ENCODE data around the gene CCNB1IP1.
"Not testable (repeated sequence)": the region's sequence is repeated elsewhere in the genome, so short reads cannot be mapped to it uniquely, and the experiment has no call there.

Gene CCNB1IP1

GRCh38 chr14:20280265-20280664, 52.8 kb downstream of the CCNB1IP1 start:
- H3K9me3 ChIP-seq (replicated peaks in 1 of 2; ENCODE audit: control insufficient read depth in 2 of 2, insufficient read depth in 1 of 2, low read depth in 1 of 2, low read length in 2 of 2); H3K9ac ChIP-seq (ENCODE audit: low read depth, low read length, poor library complexity); H2BK5ac ChIP-seq (ENCODE audit: low read length); H2BK12ac ChIP-seq (ENCODE audit: low read length); H2BK15ac ChIP-seq (ENCODE audit: low read length); H3K14ac ChIP-seq (ENCODE audit: low read length); H3K4me3 ChIP-seq (ENCODE audit: low read length in 2 of 2); H3K27ac ChIP-seq (replicated peaks; ENCODE audit: low read length); H2AFZ ChIP-seq (ENCODE audit: low read length); H4K8ac ChIP-seq (ENCODE audit: low read depth, low read length); H3K36me3 ChIP-seq (replicated peaks in 1 of 2; ENCODE audit: control insufficient read depth in 2 of 2, insufficient read depth in 2 of 2, low read length in 2 of 2); H3K4me2 ChIP-seq (ENCODE audit: insufficient read depth, low read length, poor library complexity, severe bottlenecking); H3K23ac ChIP-seq (ENCODE audit: low read depth, low read length, poor library complexity); H2BK120ac ChIP-seq (ENCODE audit: low read depth, low read length); H3K4ac ChIP-seq (ENCODE audit: low read length); H3K4me1 ChIP-seq (ENCODE audit: control insufficient read depth in 2 of 2, insufficient read depth in 1 of 2, low read depth in 1 of 2, low read length in 2 of 2); H3K79me1 ChIP-seq (ENCODE audit: low read depth, low read length); H3K18ac ChIP-seq (ENCODE audit: low read length); H2AK5ac ChIP-seq (ENCODE audit: low read depth, low read length); H4K91ac ChIP-seq (ENCODE audit: low read depth, low read length, poor library complexity); DNase-seq (ENCODE audit: low spot score); H3K27me3 ChIP-seq (ENCODE audit: control insufficient read depth in 3 of 3, insufficient read depth in 3 of 3, low read depth in 1 of 3, low read length in 3 of 3): not testable (repeated sequence)
- no CpG with 5 or more reads among the region's 7 CpGs for WGBS, 2 donors (ENCODE audit: extremely low coverage in 2 of 2, insufficient read length in 2 of 2, insufficient replicate concordance in 1 of 2)

DNA sequence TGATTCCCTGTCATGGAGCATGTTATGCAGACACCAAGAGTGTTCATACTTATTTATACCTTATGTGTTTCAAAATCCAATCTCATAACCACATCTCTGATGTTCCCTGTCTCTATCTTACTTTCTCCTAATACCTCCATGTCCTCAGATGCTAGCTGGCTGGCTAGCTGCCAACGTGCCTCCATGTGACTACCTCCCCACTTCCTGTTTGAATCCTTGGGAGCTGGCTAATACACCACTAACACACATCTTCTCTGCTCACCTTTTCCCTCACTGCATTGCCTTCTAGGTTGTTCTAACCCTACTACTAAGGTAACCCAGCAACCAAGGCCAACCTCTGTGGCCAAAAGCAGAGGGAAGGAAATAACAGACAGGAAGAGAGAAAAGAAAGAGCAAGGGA, 54.7 kb downstream of the CCNB1IP1 start:
- Histone ChIP-seq H3K4ac (ENCODE audit: low read length) (no peak overlapping the region), H3K36me3 (replicated peaks in 1 of 2; ENCODE audit: control insufficient read depth in 2 of 2, insufficient read depth in 2 of 2, low read length in 2 of 2) (peaks cover 0 to 2% of the 10 kb centered on the region in 2 donors), H3K14ac (ENCODE audit: low read length) (no peak overlapping the region), H3K18ac (ENCODE audit: low read length) (no peak overlapping the region), H3K27me3 (ENCODE audit: control insufficient read depth in 3 of 3, insufficient read depth in 3 of 3, low read depth in 1 of 3, low read length in 3 of 3) (no peaks in the 10 kb centered on the region), H3K27ac (replicated peaks; ENCODE audit: low read length) (no peak overlapping the region), H2BK12ac (ENCODE audit: low read length) (no peak overlapping the region), H3K9me3 (replicated peaks in 1 of 2; ENCODE audit: control insufficient read depth in 2 of 2, insufficient read depth in 1 of 2, low read depth in 1 of 2, low read length in 2 of 2) (peaks cover 7 to 8% of the 10 kb centered on the region in 2 donors), H2AK5ac (ENCODE audit: low read depth, low read length) (no peak overlapping the region), H3K23ac (ENCODE audit: low read depth, low read length, poor library complexity) (no peak overlapping the region), H2AFZ (ENCODE audit: low read length) (no peak overlapping the region), H4K8ac (ENCODE audit: low read depth, low read length) (no peak overlapping the region), H2BK120ac (ENCODE audit: low read depth, low read length) (no peak overlapping the region), H2BK15ac (ENCODE audit: low read length) (no peak overlapping the region), H3K79me1 (ENCODE audit: low read depth, low read length) (no peaks in the 10 kb centered on the region), H3K4me2 (ENCODE audit: insufficient read depth, low read length, poor library complexity, severe bottlenecking) (no peak overlapping the region), H2BK5ac (ENCODE audit: low read length) (no peak overlapping the region), H4K91ac (ENCODE audit: low read depth, low read length, poor library complexity) (no peak overlapping the region), H3K4me1 (ENCODE audit: control insufficient read depth in 2 of 2, insufficient read depth in 1 of 2, low read depth in 1 of 2, low read length in 2 of 2) (no peaks in the 10 kb centered on the region), H3K9ac (ENCODE audit: low read depth, low read length, poor library complexity) (no peak overlapping the region), H3K4me3 (ENCODE audit: low read length in 2 of 2) (peak overlapping the region in 1 of 2 donors; percentile 12)
- no peak for DNase-seq (ENCODE audit: low spot score)
- WGBS, 2 donors (ENCODE audit: extremely low coverage in 2 of 2, insufficient read length in 2 of 2, insufficient replicate concordance in 1 of 2), result no CpG with 5 or more reads among the region's 1 CpG

DNA sequence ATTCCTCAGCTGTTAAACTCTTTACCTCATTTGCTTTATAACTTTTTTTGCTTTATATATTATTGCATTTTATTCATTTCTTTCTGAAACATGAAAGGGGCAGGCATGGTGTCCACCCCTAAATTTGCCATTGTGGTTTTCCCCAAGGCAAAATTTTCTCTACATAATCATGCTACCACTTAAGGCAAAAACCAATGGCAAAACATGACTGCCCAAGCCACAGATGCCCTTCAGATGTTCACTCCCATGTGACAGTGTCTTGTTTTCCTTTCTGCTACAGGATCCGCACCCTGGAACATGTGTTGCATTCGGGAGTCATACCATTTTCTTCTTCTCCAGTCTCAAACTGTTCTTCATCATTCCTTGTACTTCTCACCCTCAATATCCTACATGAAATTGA, 55.7 kb downstream of the CCNB1IP1 start:
- DNase-seq (ENCODE audit: low spot score), result no peak
- no peak overlapping the region for H4K91ac ChIP-seq (ENCODE audit: low read depth, low read length, poor library complexity)
- H3K36me3 ChIP-seq (replicated peaks in 1 of 2; ENCODE audit: control insufficient read depth in 2 of 2, insufficient read depth in 2 of 2, low read length in 2 of 2), result peaks cover 0 to 2% of the 10 kb centered on the region in 2 donors
- H2AFZ ChIP-seq (ENCODE audit: low read length), result no peak overlapping the region
- no peaks in the 10 kb centered on the region for H3K27me3 ChIP-seq (ENCODE audit: control insufficient read depth in 3 of 3, insufficient read depth in 3 of 3, low read depth in 1 of 3, low read length in 3 of 3)
- no peak overlapping the region for H3K18ac ChIP-seq (ENCODE audit: low read length)
- WGBS, 2 donors (ENCODE audit: extremely low coverage in 2 of 2, insufficient read length in 2 of 2, insufficient replicate concordance in 1 of 2), result no CpG with 5 or more reads among the region's 2 CpGs
- no peak overlapping the region for H3K4me3 ChIP-seq (ENCODE audit: low read length in 2 of 2)
- H3K4ac ChIP-seq (ENCODE audit: low read length), result no peak overlapping the region
- H3K4me2 ChIP-seq (ENCODE audit: insufficient read depth, low read length, poor library complexity, severe bottlenecking), result no peak overlapping the region
- no peak overlapping the region for H3K14ac ChIP-seq (ENCODE audit: low read length)
- no peak overlapping the region for H4K8ac ChIP-seq (ENCODE audit: low read depth, low read length)
- H3K27ac ChIP-seq (replicated peaks; ENCODE audit: low read length), result no peak overlapping the region
- no peak overlapping the region for H2BK15ac ChIP-seq (ENCODE audit: low read length)
- H2BK5ac ChIP-seq (ENCODE audit: low read length), result no peak overlapping the region
- H3K23ac ChIP-seq (ENCODE audit: low read depth, low read length, poor library complexity), result no peak overlapping the region
- no peak overlapping the region for H2BK120ac ChIP-seq (ENCODE audit: low read depth, low read length)
- H3K9me3 ChIP-seq (replicated peaks in 1 of 2; ENCODE audit: control insufficient read depth in 2 of 2, insufficient read depth in 1 of 2, low read depth in 1 of 2, low read length in 2 of 2), result peaks cover 11 to 12% of the 10 kb centered on the region in 2 donors
- no peak overlapping the region for H2AK5ac ChIP-seq (ENCODE audit: low read depth, low read length)
- no peak overlapping the region for H3K9ac ChIP-seq (ENCODE audit: low read depth, low read length, poor library complexity)
- H3K4me1 ChIP-seq (ENCODE audit: control insufficient read depth in 2 of 2, insufficient read depth in 1 of 2, low read depth in 1 of 2, low read length in 2 of 2), result no peaks in the 10 kb centered on the region
- H2BK12ac ChIP-seq (ENCODE audit: low read length), result no peak overlapping the region
- H3K79me1 ChIP-seq (ENCODE audit: low read depth, low read length), result no peaks in the 10 kb centered on the region

- no CpG with 5 or more reads among the region's 2 CpGs for WGBS, 2 donors (ENCODE audit: extremely low coverage in 2 of 2, insufficient read length in 2 of 2, insufficient replicate concordance in 1 of 2)
- H3K9me3 ChIP-seq (replicated peaks in 1 of 2; ENCODE audit: control insufficient read depth in 2 of 2, insufficient read depth in 1 of 2, low read depth in 1 of 2, low read length in 2 of 2), result peaks cover 12 to 16% of the 10 kb centered on the region in 2 donors
- no peaks in the 10 kb centered on the region for H3K36me3 ChIP-seq (replicated peaks in 1 of 2; ENCODE audit: control insufficient read depth in 2 of 2, insufficient read depth in 2 of 2, low read length in 2 of 2)
Measured at GRCh38 chr14:20274062-20274461, 59.0 kb downstream of the CCNB1IP1 start.

More at GRCh38 chr14:20274062-20274461, 59.0 kb downstream of the CCNB1IP1 start:
- Histone ChIP-seq H3K79me1 (ENCODE audit: low read depth, low read length) (peaks cover 1% of the 10 kb centered on the region), H3K4me3 (ENCODE audit: low read length in 2 of 2) (no peak overlapping the region), H3K4me2 (ENCODE audit: insufficient read depth, low read length, poor library complexity, severe bottlenecking) (no peak overlapping the region), H3K14ac (ENCODE audit: low read length) (no peak overlapping the region), H2BK5ac (ENCODE audit: low read length) (no peak overlapping the region), H3K4ac (ENCODE audit: low read length) (no peak overlapping the region), H2BK120ac (ENCODE audit: low read depth, low read length) (no peak overlapping the region), H3K23ac (ENCODE audit: low read depth, low read length, poor library complexity) (no peak overlapping the region), H2AFZ (ENCODE audit: low read length) (no peak overlapping the region), H3K27ac (replicated peaks; ENCODE audit: low read length) (no peak overlapping the region), H3K4me1 (ENCODE audit: control insufficient read depth in 2 of 2, insufficient read depth in 1 of 2, low read depth in 1 of 2, low read length in 2 of 2) (no peaks in the 10 kb centered on the region), H2BK15ac (ENCODE audit: low read length) (no peak overlapping the region), H3K9ac (ENCODE audit: low read depth, low read length, poor library complexity) (no peak overlapping the region), H3K18ac (ENCODE audit: low read length) (no peak overlapping the region), H4K8ac (ENCODE audit: low read depth, low read length) (no peak overlapping the region), H3K27me3 (ENCODE audit: control insufficient read depth in 3 of 3, insufficient read depth in 3 of 3, low read depth in 1 of 3, low read length in 3 of 3) (no peaks in the 10 kb centered on the region), H2BK12ac (ENCODE audit: low read length) (no peak overlapping the region), H2AK5ac (ENCODE audit: low read depth, low read length) (no peak overlapping the region), H4K91ac (ENCODE audit: low read depth, low read length, poor library complexity) (no peak overlapping the region)
- DNase-seq (ENCODE audit: low spot score), result no peak

Data from neuronal stem cell (in vitro differentiated cells).